Esophagus muscularis mucosa (tissue), 4 donors: ENCODE data around the gene CRACR2B. TPM values are rescaled to one million over a fixed set of nuclear protein-coding genes. Genes with fewer than 3 reads are reported as not detected.

Source experiments
- DNase-seq: peaks from one replicate; pipeline ENCODE4 v3.0.0-alpha.2; 2017; ENCODE audit errors: extremely low spot score
- H3K27ac ChIP-seq, 4 donors: fragments of 200-600 bp; sonication (generic); replicated peaks in 1 of 4; 1 replicate in 3 of 4; 2 replicates in 1 of 4; pipeline ENCODE4 v1.5.1; 2016 to 2019; ENCODE audit warnings: mild to moderate bottlenecking in 1 of 4
- H3K27me3 ChIP-seq, 4 donors: fragments of 200-600 bp; sonication (generic); one replicate each; pipeline versions ENCODE4 v1.5.1 to v1.6.0; 2016 to 2019
- H3K36me3 ChIP-seq, 4 donors: fragments of 200-600 bp; sonication (generic); one replicate each; pipeline ENCODE4 v1.5.1; 2016 to 2019
- H3K4me1 ChIP-seq, 4 donors: fragments of 200-600 bp; sonication (generic); one replicate each; pipeline ENCODE4 v1.5.1; 2016 to 2019
- H3K4me3 ChIP-seq, 4 donors: fragments of 200-600 bp; sonication (generic); 1 replicate in 2 of 4; 2 replicates in 2 of 4; pipeline ENCODE4 v1.5.1; 2016 to 2019; ENCODE audit warnings: mild to moderate bottlenecking in 4 of 4, moderate library complexity in 1 of 4
- H3K9me3 ChIP-seq, 4 donors: fragments of 200-600 bp; sonication (generic); 1 replicate in 3 of 4; 2 replicates in 1 of 4; pipeline ENCODE4 v1.5.1; 2016 to 2019
- CTCF ChIP-seq, 3 experiments: fragments of 200-600 bp in 2 of 3; fragments of 450-650 bp in 1 of 3; sonication (generic) in 2 of 3; IDR thresholded peaks; one replicate each; pipeline ENCODE4 v1.5.1; 2017 to 2019; ENCODE audit warnings: antibody characterized with exemption in 3 of 3, mild to moderate bottlenecking in 2 of 3, moderate library complexity in 1 of 3
- EP300 ChIP-seq: sonication (generic); formaldehyde crosslinking; IDR thresholded peaks from one replicate; pipeline ENCODE4 v1.6.1; 2017; ENCODE audit warnings: antibody characterized with exemption
- POLR2A ChIP-seq: fragments of 450-650 bp; IDR thresholded peaks from one replicate; pipeline ENCODE4 v1.6.1; 2017; ENCODE audit warnings: antibody characterized with exemption, moderate library complexity, mild to moderate bottlenecking, low read depth
- POLR2AphosphoS5 ChIP-seq, 2 donors: sonication (generic); formaldehyde crosslinking; IDR thresholded peaks; one replicate each; pipeline ENCODE4 v1.6.1; 2017; ENCODE audit warnings: antibody characterized with exemption in 2 of 2
- WGBS: methylation state at CpG from one replicate; pipeline ENCODE4 v1.1.5; 2018; 5-methylcytosine and 5-hydroxymethylcytosine counted together
- intact Hi-C: fragments of 100-400 bp; cut with DNase I; formaldehyde crosslinking; loops from one replicate; pipeline ENCODE4 v1.15.1; 2023
- total RNA-seq, 4 donors: library from RNA; depleted of rRNA; stranded (reverse); fragments of >200 nt; gene quantifications; one replicate each; pipeline versions ENCODE4 v1.1.0 to v1.2.1, GENCODE V29; 2016

Gene CRACR2B
- total RNA-seq, 4 donors from 2014 or later = 5.3 to 8.4 (median 7.0) TPM

DNA sequence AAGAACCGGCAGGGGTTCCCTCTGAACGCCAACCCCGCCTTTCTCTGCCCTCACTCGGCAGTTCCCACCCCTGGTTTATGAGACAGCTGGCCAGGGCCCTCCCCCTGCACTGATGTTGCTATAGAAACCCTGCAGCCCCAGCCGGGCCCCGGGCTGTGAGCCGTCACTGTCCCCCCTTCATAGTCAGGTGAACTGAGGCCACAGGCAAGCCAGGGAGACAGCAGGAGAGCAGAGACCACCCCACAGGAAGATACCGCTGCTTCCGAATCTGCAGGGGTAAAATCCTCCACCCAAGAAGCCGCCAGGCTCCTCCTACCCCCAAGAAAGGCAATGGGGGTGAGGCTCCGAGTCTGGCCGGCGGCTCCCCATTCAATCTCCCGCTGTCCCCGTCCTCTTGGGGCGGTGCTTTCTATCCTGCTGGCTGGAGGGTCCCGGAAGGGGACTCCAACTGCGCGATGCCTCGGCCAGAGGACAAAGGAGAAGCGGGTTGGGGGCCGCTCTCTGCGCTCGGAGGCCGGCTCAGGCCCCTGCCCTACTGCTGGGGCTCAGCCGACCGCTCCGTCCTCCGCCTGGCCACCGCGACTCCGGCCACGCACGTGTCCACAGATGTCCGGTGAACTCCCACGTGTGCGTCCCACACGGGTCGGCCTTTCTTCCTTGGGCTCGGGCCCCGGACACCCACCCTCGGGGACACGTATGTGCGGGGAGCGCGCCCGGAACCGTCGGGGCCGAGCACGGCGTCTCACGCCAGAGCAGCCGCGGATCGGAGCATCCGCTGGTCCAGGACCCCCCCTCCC, 30.2 kb upstream of the CRACR2B start:
- Histone ChIP-seq H3K27me3 (no peaks in the 10 kb centered on the region), H3K4me3 (peak overlapping the region; percentile 59 to 93 (median 84)), H3K4me1 (peaks cover 32 to 49% (median 37%) of the 10 kb centered on the region in 4 donors), H3K27ac (peak overlapping the region; percentile 84 to 93 (median 90)), H3K9me3 (no peaks in the 10 kb centered on the region), H3K36me3 (peaks cover 7 to 50% (median 44%) of the 10 kb centered on the region in 4 donors)
- WGBS = 0% methylated on average over 10 of the region's 57 CpGs
- TF ChIP-seq POLR2AphosphoS5 (IDR thresholded peaks at IDR 0.05) (peak; percentile 23 to 26), EP300 (no peak)
- intact Hi-C loops = no loop called here
- peak; percentile 94 for DNase-seq

DNA sequence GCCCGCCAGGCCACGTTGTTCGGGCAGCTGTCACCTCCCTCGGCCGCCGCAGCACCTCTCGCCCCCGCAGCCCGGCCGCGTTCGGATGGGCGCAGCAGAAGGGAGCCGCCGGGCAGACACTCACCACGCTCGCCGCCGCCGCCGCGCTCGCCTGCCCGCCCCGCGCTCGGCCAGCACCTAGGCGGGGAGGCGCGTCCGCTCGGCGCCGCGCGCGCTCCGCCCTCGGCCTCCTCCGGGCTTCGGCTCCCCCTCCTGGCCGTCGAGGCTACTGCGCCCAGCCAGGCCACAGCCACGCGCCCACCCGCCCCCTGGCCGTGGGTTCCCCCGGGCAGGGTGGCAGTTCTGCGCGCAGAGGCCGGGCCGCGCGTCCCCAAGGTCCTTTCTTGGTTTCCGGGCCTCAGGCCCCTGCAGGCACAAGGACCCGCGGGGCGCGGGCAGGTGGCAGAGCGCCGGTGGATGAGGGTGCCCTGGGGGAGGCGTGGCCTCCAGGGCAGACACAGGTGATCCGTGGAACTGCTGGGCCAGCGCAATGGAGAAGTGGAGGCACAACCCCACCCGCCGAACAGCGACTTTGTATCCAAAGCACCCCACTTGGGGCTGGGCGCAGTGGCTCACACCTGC, 29.5 kb upstream of the CRACR2B start, which contains the start of gene SLC25A22:
TSS of gene SLC25A22 (minus strand) at position 189 of the 621 bp plus-strand sequence. CDS start 3,275 bp downstream, outside the sequence.
- peaks cover 14 to 49% (median 45%) of the 10 kb centered on the region in 4 donors for H3K36me3 ChIP-seq
- no peak for DNase-seq
- intact Hi-C loops = no loop called here

DNA sequence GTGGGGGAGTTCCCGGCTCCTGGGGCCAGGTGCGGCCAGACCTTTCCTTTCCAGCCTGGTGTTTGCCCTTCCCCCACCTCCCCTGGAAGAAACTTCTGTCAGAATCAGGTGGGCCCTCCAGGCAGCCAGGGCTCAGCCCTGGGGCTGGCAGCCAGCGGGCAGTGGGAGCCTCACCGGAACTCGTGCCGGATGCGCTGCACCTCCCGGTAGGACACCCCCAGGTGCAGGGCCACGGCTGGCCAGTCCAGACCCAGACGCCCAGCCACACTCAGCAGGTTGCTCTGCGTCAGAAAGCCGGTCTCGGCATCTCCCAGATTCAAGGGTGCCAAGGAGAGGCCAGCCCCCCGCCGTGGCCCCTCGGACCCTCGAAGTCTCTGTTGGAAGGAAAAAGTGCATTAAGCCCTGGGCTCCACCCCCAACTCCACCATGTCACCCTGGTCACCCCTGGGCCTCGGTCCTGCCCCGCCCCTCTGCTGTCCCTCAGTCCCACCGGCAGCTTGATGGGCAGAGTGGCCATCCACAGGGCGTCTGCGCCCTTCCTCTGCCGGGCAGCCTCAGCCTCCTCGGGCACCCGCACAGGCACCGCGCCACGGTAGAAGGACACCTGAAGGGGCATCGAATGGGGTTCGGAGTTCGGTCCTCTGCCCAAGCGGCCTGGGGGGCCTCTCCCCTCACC, 27.9 kb upstream of the CRACR2B start:
- intact Hi-C loops = no loop called here
- H3K27me3 ChIP-seq = no peaks in the 10 kb centered on the region
- H3K4me1 ChIP-seq = peaks cover 43 to 56% (median 47%) of the 10 kb centered on the region in 4 donors
- WGBS = 88% methylated on average over 7 of the region's 32 CpGs
- TF ChIP-seq EP300 (no peak), POLR2A (no peak), POLR2AphosphoS5 (IDR thresholded peaks at IDR 0.05) (no peak), CTCF (IDR thresholded peaks at IDR 0.05) (no peak)
- H3K36me3 ChIP-seq = peaks cover 14 to 44% (median 40%) of the 10 kb centered on the region in 4 donors
- H3K4me3 ChIP-seq = no peak overlapping the region
- no peak for DNase-seq
- H3K9me3 ChIP-seq = no peaks in the 10 kb centered on the region
- no peak overlapping the region for H3K27ac ChIP-seq

More for the DNA sequence above, 29.5 kb upstream of the CRACR2B start, which contains the start of gene SLC25A22:
- H3K27me3 ChIP-seq = no peaks in the 10 kb centered on the region
- WGBS = 20% methylated on average over 9 of the region's 69 CpGs
- peaks cover 32 to 50% (median 37%) of the 10 kb centered on the region in 4 donors for H3K4me1 ChIP-seq
- H3K9me3 ChIP-seq = no peaks in the 10 kb centered on the region
- TF ChIP-seq CTCF (IDR thresholded peaks at IDR 0.05) (peak; percentile 87 to 96 (median 90)), EP300 (no peak)
- H3K4me3 ChIP-seq = peak within 1 kb of the TSS; percentile 59 to 93 (median 84)
- H3K27ac ChIP-seq = peak within 1 kb of the TSS; percentile 84 to 93 (median 90)

DNA sequence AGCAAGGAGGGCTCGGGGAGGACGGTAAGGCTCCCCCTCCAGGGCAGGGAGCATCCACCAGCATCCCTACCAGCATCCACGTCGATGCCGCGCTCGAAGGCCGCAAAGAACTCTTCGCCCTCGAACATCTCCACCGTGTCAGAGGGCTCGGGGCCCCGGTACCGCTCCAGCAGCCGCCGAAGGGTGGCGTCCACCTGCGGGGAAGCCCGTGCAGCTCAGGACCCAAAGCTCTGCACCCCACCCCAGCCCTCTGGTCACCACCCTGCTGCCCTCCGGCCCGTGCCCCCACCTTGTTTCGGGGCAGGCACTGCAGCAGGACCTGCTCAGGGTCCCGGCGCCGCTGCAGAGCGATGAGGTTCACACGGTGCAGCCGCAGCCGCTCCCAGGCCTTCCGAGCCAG, 27.2 kb upstream of the CRACR2B start:
- Histone ChIP-seq H3K4me3 (no peak overlapping the region), H3K4me1 (peaks cover 39 to 56% (median 47%) of the 10 kb centered on the region in 4 donors), H3K27ac (no peak overlapping the region), H3K9me3 (no peaks in the 10 kb centered on the region), H3K27me3 (no peaks in the 10 kb centered on the region), H3K36me3 (peaks cover 14 to 44% (median 40%) of the 10 kb centered on the region in 4 donors)
- WGBS = 91% methylated on average over 22 of the region's 30 CpGs
- intact Hi-C loops = no loop called here
- TF ChIP-seq EP300 = no peak
- TF ChIP-seq CTCF (IDR thresholded peaks at IDR 0.05) = no peak
- TF ChIP-seq POLR2A = no peak
- no peak for TF ChIP-seq POLR2AphosphoS5 (IDR thresholded peaks at IDR 0.05)
- no peak for DNase-seq
